AG04449 (cell line): ENCODE results near the gene PALM2AKAP2.
"Not testable (repeated sequence)": the region's sequence is repeated elsewhere in the genome, so short reads cannot be mapped to it uniquely, and the experiment has no call there.

Experiments
- CTCF ChIA-PET: fragments of 350-600 bp; formaldehyde crosslinking; extraction: SDS; loops from one replicate; lab custom pipeline; 2021; ENCODE audit warnings: antibody characterized with exemption; lab: Yijun Ruan, JAX
- POLR2A ChIA-PET: fragments of 400-600, 350-600 bp; formaldehyde crosslinking; extraction: SDS; loops from one replicate; lab custom pipeline; 2020; ENCODE audit warnings: antibody characterized with exemption, inconsistent platforms; lab: Yijun Ruan, JAX
- DNase-seq: peaks from one replicate; pipeline ENCODE4 v3.0.0-alpha.2; 2010; ENCODE audit warnings: low read depth, low spot score
- H3K4me3 ChIP-seq: 2 replicates; pipeline ENCODE4 v1.5.1; 2011; ENCODE audit warnings: low read depth, mild to moderate bottlenecking, control low read depth, low read length
- CTCF ChIP-seq: IDR thresholded peaks from one replicate; pipeline ENCODE4 v1.5.1; 2011; ENCODE audit warnings: mild to moderate bottlenecking, moderate library complexity, low read length, control low read depth, inconsistent platforms; ENCODE audit not compliant: insufficient read depth; ENCODE audit errors: missing control alignments

Gene PALM2AKAP2

GRCh38 chr9:109816490-109816889 is 36.5 kb downstream of the PALM2AKAP2 start:
- DNase-seq, result peak; percentile 97
- ChIA-PET CTCF (interaction anchor here (0.8 to 7.4 kb wide), 29 partner anchors 10 to 402 kb away, joined by 3 to 78 read pairs (median 5); no protein-coding TSS in a partner anchor), POLR2A (interaction anchor here (0.6 to 1.5 kb wide), 4 partner anchors 10 to 440 kb away, joined by 3 to 8 read pairs (median 3); partner anchors contain the start of genes PALM2AKAP2 and TXN)
- TF ChIP-seq CTCF, result no peak
- no peak overlapping the region for H3K4me3 ChIP-seq

- peak; percentile 74 for DNase-seq
These were observed 37.3 kb downstream of the PALM2AKAP2 start for GRCh38 chr9:109817146-109817845.

GRCh38 chr9:109817846-109818472 is 38.0 kb downstream of the PALM2AKAP2 start:
- POLR2A ChIA-PET, result interaction anchor here (0.8 to 1.4 kb wide), 3 partner anchors 38 to 244 kb away, joined by 3 to 8 read pairs (median 3); partner anchors contain the start of gene PALM2AKAP2
- CTCF ChIA-PET, result interaction anchor here (0.7 to 7.4 kb wide), 43 partner anchors 9 to 366 kb away, joined by 3 to 78 read pairs (median 4); no protein-coding TSS in a partner anchor
- H3K4me3 ChIP-seq, result no peak overlapping the region
- peak; percentile 59 for TF ChIP-seq CTCF
- peak; percentile 90 for DNase-seq

More at GRCh38 chr9:109817146-109817845, 37.3 kb downstream of the PALM2AKAP2 start:
- TF ChIP-seq CTCF, result no peak
- no peak overlapping the region; the same call in 1 of the 2 replicates for H3K4me3 ChIP-seq
- ChIA-PET POLR2A (interaction anchor here (0.8 to 1.5 kb wide), 4 partner anchors 11 to 439 kb away, joined by 3 to 8 read pairs (median 3); partner anchors contain the start of genes PALM2AKAP2 and TXN), CTCF (interaction anchor here (0.6 to 7.4 kb wide), 40 partner anchors 8 to 401 kb away, joined by 3 to 78 read pairs (median 4); no protein-coding TSS in a partner anchor)

- no peak for TF ChIP-seq CTCF
- CTCF ChIA-PET, result interaction anchor here (0.9 to 7.4 kb wide), 8 partner anchors 12 to 396 kb away, joined by 3 to 44 read pairs (median 4); no protein-coding TSS in a partner anchor
- POLR2A ChIA-PET, result no interaction called here
- peak; percentile 37 for DNase-seq
- H3K4me3 ChIP-seq, result no peak overlapping the region
These were observed 41.7 kb downstream of the PALM2AKAP2 start for GRCh38 chr9:109821711-109822110.

GRCh38 chr9:109825383-109825782 is 45.4 kb downstream of the PALM2AKAP2 start:
- H3K4me3 ChIP-seq, POLR2A ChIA-PET, DNase-seq: not testable (repeated sequence)
- CTCF ChIA-PET, result interaction anchor here (1.6 kb wide), 1 partner anchor 9 kb away, joined by 3 read pairs; no protein-coding TSS in a partner anchor

- no peak for DNase-seq
- ChIA-PET POLR2A (no interaction called here), CTCF (interaction anchor here (1.6 kb wide), 1 partner anchor 11 kb away, joined by 3 read pairs; no protein-coding TSS in a partner anchor)
- H3K4me3 ChIP-seq, result no peak overlapping the region
- TF ChIP-seq CTCF, result no peak
These were observed 46.6 kb downstream of the PALM2AKAP2 start for GRCh38 chr9:109826559-109826958.
